ENCODE results near the gene WDR20. TPM values are rescaled to one million over a fixed set of nuclear protein-coding genes. Genes with fewer than 3 reads are reported as not detected.
A peak's percentile ranks its signal among the peaks of the same experiment; 100 is the strongest.

Gene WDR20
- total and polyA plus RNA-seq, 2 of the 4 experiments (the other 2 are of a cell fraction): 20.3 to 27.4 TPM

GRCh38 chr14:102197317-102197853, 57.7 kb downstream of the WDR20 start:
- H3K27me3 ChIP-seq (ENCODE audit: control insufficient read depth, insufficient read depth, low read length): no peaks in the 10 kb centered on the region
- no peak overlapping the region for H2AK5ac ChIP-seq (ENCODE audit: low read depth, low read length)
- H2BK120ac ChIP-seq (ENCODE audit: low read depth, low read length): no peak overlapping the region
- H3K23ac ChIP-seq (ENCODE audit: low read depth, low read length): 0 out of 2 replicates have a peak overlapping the region, but pooled peaks have one; percentile 35
- in situ Hi-C loops (cut with MboI; ENCODE audit: low sequenced_read_pairs): no loop called here
- no peak overlapping the region for H3K14ac ChIP-seq (replicated peaks; ENCODE audit: low read depth, low read length)
- POLR2A ChIA-PET (ENCODE audit: unreplicated experiment): no interaction called here
- H3K9me3 ChIP-seq (ENCODE audit: control insufficient read depth, insufficient read depth, low read length): no peaks in the 10 kb centered on the region
- TF ChIP-seq MAZ (IDR thresholded peaks at IDR 0.05; ENCODE audit: borderline replicate concordance, low read depth, low read length): no peak
- TF ChIP-seq RFX5 (IDR thresholded peaks at IDR 0.05; ENCODE audit: low read depth, low read length): no peak
- TF ChIP-seq ELK1 (IDR thresholded peaks at IDR 0.05; ENCODE audit: borderline replicate concordance, low read depth, low read length): no peak
- no peak for TF ChIP-seq POLR2A (IDR thresholded peaks at IDR 0.05; ENCODE audit: low read depth, low read length)
- no peak for TF ChIP-seq MAFK (IDR thresholded peaks at IDR 0.05; ENCODE audit: low read depth, low read length)
- H3K79me1 ChIP-seq (ENCODE audit: low read depth in 1 of 2, low read length in 2 of 2): peaks cover 48 to 87% of the 10 kb centered on the region in 2 experiments
- no peak overlapping the region for H3K27ac ChIP-seq (ENCODE audit: insufficient read depth, low read length)
- no peak overlapping the region for H3K9ac ChIP-seq (ENCODE audit: low read depth, low read length)
- H3K18ac ChIP-seq (ENCODE audit: low read depth, low read length): no peak overlapping the region
- H4K5ac ChIP-seq (ENCODE audit: low read depth, low read length): no peak overlapping the region
- no peak overlapping the region for H3K56ac ChIP-seq (ENCODE audit: extremely low read depth, insufficient read depth, low read length)
- no peak overlapping the region for H2BK5ac ChIP-seq (ENCODE audit: low read depth, low read length, poor library complexity, severe bottlenecking)
- BruUV-seq (replicated peaks): no TSS peak
- ATAC-seq (ENCODE audit: low read depth) (peak; percentile 30; the same call in 1 of the 2 replicates), DNase-seq (no peak)
- H2AK9ac ChIP-seq (replicated peaks; ENCODE audit: low read depth, low read length, poor library complexity): no peak overlapping the region
- peaks cover 39% of the 10 kb centered on the region for H4K20me1 ChIP-seq (ENCODE audit: insufficient read depth, low read length)
- WGBS, 2 experiments (ENCODE audit: extremely low coverage in 2 of 2, insufficient read length in 1 of 2): 43% methylated on average over 4 of the region's 5 CpGs; no CpG with 5 or more reads in 1 of the 2 experiments
- no peak overlapping the region for H2BK15ac ChIP-seq (ENCODE audit: low read depth, low read length)
- no peak overlapping the region for H4K91ac ChIP-seq (ENCODE audit: insufficient read depth, low read depth, low read length)
- no peak overlapping the region for H4K8ac ChIP-seq (ENCODE audit: low read depth in 2 of 2, low read length in 2 of 2)
- H3K9me1 ChIP-seq (ENCODE audit: insufficient read depth, low read length): peaks cover 27% of the 10 kb centered on the region
- dilution Hi-C loops (cut with HindIII; ENCODE audit: low sequenced_read_pairs, unreplicated experiment): no loop called here
- H3K4ac ChIP-seq (ENCODE audit: low read depth, low read length): no peak overlapping the region
- no peak overlapping the region for H3K4me3 ChIP-seq (ENCODE audit: insufficient read depth, low read depth, low read length)
- CTCF ChIA-PET: interaction anchor here (0.8 kb wide), 1 partner anchor 101 kb away, joined by 4 read pairs; no protein-coding TSS in a partner anchor
- peaks cover 18% of the 10 kb centered on the region for H3K36me3 ChIP-seq (ENCODE audit: control insufficient read depth, insufficient read depth, low read length)
- intact Hi-C loops (cut with micrococcal nuclease): loop anchor here (5.0 kb wide), 1 partner anchor 40 kb away; no protein-coding TSS in a partner anchor
- no peak overlapping the region for H2AFZ ChIP-seq (replicated peaks; ENCODE audit: low read length, poor library complexity)
- peaks cover 7% of the 10 kb centered on the region for H3K4me1 ChIP-seq (ENCODE audit: control insufficient read depth, insufficient read depth, low read length)
- H3K4me2 ChIP-seq (ENCODE audit: low read depth, low read length): no peak overlapping the region
- H2BK20ac ChIP-seq (ENCODE audit: low read depth, low read length): no peak overlapping the region
